ENCODE results near the gene POLDIP2.
"Not testable (repeated sequence)": the region's sequence is repeated elsewhere in the genome, so short reads cannot be mapped to it uniquely, and the experiment has no call there.

The POLDIP2 gene

GRCh38 chr17:28365487-28365886 is 8.2 kb upstream of the POLDIP2 start:
- no peak for DNase-seq (ENCODE audit: low read depth)

DNA sequence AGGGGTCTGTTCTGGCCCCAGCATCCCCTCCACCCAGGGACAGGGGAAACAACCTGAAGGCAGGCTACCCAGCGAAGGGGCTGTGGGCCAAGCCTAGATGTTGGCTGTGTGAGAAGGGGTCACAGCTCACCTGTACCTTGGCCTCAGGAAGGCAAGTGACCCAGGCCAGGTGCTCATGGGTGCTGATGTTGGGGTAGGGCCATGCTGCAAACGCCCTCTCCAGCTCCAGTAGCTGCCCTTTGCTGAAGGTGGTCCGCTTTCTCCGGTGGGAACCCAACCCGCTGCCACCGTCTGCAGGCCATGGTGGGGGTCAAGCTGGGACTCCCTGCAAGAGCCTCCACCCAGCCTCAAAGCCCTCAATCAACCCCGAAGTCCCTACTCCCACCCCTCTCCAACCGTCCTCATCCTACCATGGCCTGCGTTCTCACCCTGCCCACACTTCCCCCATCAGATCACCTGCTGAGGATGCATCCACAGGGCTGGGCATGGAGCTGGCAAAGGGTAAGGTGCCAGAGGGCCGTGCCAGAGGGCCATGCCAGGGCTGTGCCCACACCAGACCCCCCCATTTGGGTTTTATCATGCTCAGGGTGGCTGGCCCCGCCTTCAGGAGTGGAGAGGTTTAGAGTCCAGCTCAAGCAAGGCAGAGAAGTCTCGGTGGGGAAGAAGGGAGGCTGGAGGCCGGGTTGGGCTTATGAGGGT is 7.5 kb upstream of the POLDIP2 start, which contains the start of gene SEBOX:
Gene SEBOX, minus strand, starts transcription at position 535 of the 699 bp plus-strand sequence. Its CDS starts 48 bp downstream, at position 487.
- DNase-seq (ENCODE audit: low read depth), result no peak

- no peak for DNase-seq (ENCODE audit: low read depth)
These were observed 6.7 kb upstream of the POLDIP2 start for GRCh38 chr17:28363776-28364650.

- no peak for DNase-seq (ENCODE audit: low read depth)
These were observed 5.9 kb upstream of the POLDIP2 start for GRCh38 chr17:28363186-28363585.

DNA sequence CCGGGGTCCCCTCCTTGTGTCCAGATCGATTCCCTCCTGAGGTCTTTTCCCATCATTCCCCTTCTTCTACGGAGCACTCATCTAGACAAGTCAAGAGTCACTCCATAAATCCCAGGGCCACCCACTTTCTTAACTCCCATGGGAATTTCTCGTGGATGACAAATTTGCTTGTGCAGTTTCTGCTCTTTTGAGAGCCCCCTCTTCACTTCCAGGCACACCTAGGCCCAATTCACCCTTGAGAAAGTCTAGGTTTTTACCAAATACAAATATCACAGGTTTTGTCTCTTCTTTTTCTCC is 522 bp upstream of the POLDIP2 start:
- no peak for DNase-seq (ENCODE audit: low read depth)

- DNase-seq (ENCODE audit: low read depth), result no peak
These were observed 7.1 kb downstream of the POLDIP2 start for GRCh38 chr17:28350271-28350670.

DNA sequence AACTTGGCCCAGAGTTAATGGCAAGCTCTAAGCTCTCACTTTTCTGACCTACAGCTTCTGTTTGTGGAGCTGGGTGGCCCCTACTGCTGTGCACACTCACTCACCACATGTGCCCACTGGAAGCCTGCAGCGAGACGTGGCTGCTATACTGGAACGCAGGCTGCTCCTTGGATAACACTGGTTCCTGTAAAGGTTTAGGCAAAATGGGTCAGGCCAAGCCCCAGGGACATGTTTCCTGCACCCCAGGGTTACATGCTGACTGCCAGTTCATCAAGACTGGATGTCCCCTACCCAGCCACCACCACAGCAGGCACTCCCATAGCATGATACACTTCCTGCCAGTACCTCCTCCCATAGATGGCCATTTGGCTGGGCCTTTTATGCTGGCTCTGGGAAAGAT is 8.3 kb downstream of the POLDIP2 start:
- DNase-seq (ENCODE audit: low read depth), result no peak

- DNase-seq (ENCODE audit: low read depth), result peak; percentile 84
These were observed 10.0 kb downstream of the POLDIP2 start for GRCh38 chr17:28347261-28347891.

DNA sequence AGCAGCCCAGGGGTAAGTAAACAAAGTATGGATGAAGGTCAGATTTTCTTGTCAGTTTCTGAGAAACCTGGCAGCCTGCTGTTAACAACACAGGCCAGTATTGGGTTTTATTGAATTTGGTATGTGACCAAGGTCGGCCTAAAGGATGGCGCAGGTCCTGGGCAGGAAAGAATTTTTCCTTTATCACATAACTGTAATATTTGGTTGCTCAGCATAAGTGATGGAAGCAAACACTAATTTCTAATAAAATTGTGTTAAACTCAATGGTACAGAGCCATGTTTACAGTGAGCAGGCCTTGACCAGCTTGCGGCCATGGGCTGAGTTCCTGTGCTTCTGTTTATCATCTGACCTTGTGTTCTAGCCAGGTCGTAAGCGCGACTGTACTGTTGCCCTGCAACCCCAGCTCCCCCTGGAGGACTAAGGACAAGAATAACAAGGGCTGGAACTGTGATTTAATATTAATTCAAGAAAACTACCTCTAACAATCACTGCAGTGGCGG is 10.5 kb downstream of the POLDIP2 start:
- no peak for DNase-seq (ENCODE audit: low read depth)

DNA sequence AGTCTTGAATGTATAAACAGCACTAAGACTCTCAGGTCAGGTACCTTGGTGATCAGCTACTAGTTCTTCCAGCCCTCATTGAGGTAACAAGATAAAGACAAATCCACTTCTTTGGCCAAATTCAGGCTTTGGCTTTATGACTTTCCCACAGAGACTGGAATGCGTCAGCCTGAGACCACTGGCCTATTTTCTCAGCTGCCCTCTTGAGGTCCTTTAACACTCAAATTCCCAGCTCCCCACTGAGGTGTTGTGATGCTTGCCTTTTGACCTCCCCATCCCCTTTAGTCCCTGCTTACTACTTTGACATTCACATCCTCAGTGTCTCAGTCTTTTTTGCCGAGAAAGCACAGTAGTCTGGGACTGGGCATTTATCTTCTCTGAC is 11.1 kb downstream of the POLDIP2 start:
- DNase-seq (ENCODE audit: low read depth), result no peak

DNA sequence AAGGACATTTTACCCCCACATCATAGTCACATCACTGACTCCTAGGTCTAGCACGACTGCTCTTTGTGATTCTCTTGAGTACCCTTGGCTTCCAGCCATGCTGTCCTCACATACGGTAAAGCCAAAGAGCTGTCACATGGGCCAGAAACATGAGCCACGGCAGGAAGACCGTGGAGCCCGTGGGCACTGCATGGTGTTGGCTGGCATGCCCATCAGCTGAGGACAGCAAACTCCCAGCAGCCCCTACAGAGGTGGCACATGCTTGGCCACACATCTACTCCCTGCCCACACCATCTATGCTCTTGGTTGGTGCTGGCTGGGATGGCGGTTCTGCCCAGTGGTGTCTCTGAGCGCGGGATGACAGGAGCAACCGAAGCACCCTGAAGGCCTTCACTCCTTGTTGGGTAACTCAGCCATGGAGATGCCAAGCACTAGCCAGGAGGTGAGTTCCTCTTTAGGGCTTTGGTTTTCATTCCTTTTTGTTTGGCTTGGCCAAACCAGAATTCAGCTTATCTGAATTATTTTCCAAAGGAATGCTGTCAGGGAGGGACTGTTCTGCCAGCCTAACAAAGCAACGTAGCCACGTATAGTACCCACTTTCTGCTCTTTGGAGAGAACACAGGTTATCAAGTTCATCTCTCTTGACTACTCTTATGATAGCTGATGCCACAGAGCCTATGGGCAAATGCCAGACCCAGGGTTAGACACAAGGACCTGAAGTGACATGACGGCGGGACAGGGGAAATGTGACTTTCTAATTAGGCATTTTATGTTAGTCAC is 11.7 kb downstream of the POLDIP2 start:
- DNase-seq (ENCODE audit: low read depth), result no peak

DNA sequence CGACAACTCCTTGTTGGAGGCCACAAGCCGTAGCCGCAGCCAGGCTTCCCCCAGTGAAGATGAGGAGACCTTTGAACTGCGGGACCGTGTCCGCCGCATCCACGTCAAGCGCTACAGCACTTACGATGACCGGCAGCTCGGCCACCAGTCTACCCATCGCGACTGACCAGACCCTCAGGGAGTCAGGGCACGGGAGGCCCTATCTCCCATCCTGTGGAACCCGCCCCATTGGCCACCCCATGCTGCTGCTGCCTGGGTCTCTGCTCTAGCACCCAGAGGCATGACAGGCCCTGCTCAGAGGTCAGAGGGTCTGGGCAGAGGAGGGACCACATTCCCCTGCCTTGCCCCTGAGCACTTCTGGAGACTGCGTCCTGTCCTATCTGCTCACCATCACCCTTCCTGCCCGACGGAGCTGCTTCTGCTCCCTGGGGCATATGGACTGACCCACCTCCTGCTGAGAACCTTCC is 12.9 kb downstream of the POLDIP2 start:
- DNase-seq (ENCODE audit: low read depth), result no peak

- DNase-seq (ENCODE audit: low read depth), result no peak
These were observed 13.3 kb downstream of the POLDIP2 start for GRCh38 chr17:28344011-28344410.

DNA sequence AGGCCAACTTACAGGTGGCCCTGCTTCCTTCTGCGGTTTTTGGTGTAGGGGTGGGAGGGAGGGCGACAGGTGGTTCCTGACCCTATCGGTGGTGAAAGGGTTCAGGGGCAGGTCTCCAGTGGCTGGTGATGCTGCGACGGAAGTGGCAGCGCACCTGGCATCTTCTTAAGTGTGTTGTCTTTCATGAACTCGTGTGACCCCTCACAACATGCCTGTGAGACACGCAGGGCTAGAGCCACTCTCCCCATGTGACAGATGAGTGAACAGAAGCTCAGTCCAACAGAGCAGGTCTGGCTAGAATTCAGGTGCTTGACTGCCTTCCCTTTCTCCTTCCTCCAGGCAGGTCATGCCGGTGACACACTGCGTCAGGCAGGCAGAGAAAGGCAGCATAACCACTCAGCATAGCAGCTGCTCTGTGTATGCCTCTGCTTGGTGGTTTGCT is 13.8 kb downstream of the POLDIP2 start:
- no peak for DNase-seq (ENCODE audit: low read depth)

- no peak for DNase-seq (ENCODE audit: low read depth)
These were observed 15.0 kb downstream of the POLDIP2 start for GRCh38 chr17:28342313-28342712.

GRCh38 chr17:28341516-28341915 is 15.8 kb downstream of the POLDIP2 start:
- no peak for DNase-seq (ENCODE audit: low read depth)

DNA sequence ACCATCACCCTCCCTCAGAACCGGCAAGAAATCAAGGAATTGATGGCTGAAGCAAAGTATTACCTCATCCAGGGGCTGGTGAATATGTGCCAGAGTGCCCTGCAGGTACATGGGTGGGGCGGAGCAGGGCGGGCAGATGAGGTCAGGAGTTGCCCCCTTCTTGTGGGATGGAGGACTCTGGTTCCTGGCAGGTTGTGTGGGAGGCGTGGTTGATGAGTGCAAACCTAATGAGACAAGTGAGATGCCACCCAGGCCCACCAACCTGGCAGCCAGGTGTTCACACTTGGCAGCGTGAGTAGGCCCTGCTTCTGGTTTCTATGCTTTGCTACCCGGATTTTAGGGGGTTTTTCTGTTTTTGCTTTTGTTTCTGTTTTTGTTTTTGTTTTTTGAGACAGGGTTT is 17.0 kb downstream of the POLDIP2 start:
- DNase-seq (ENCODE audit: low read depth), result no peak

DNA sequence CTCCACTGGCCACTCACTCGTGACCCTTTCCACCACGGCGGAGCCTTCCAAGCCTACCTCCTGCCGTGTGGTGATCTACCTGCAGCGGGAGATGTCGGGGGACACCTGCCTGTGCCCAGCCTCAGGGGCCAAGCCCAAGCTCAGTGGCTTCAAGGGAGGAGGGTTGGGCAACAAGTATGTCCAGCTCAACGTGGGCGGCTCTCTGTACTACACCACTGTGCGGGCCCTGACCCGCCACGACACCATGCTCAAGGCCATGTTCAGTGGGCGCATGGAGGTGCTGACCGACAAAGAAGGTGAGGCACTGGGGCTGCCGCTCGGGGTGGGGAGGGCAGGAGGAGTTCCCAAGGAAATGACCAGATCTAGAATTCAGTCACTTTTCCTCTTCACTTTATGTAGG is 17.9 kb downstream of the POLDIP2 start:
- DNase-seq (ENCODE audit: low read depth), result no peak

GRCh38 chr17:28338769-28339212 is 18.5 kb downstream of the POLDIP2 start:
- not testable (repeated sequence) for DNase-seq (ENCODE audit: low read depth)

DNA sequence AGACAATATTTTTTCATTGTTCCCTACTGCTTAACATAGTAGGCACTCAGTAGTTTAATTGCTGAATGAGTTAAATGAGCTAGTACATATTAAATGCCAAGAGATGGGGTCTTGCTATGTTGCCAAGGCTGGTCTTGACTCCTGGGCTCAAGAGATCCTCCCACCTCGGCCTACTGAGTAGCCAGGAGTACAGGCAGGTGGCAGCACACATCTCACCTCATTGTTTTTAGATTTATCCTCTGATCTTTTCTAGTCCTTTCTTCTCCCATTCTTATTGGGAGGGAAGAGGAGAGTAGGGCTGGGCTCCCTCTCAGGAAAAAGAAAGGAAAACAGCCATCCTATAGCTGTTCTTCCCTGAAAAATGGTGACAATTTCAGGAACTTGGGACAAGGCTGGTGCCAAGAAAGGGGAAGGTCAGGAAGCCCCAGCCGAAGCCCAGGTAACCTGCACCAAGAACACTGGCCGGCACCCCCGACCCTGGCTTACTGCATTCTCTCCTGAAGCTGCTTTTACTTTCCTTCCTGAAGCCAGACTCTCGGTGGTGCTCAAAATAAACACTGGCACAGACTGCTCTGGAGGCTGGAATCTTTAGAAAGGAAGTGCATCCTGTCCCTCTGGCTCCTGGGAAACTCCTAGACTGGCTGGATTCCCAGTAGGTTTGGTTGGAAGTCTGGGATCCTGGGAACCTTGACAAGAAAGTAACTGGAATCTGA is 19.1 kb downstream of the POLDIP2 start:
- DNase-seq (ENCODE audit: low read depth), result peak; percentile 34

Data from GM04503 (cell line).